HG03520 (cell line): ENCODE measurements around the gene CIT.
"Not testable (repeated sequence)": the region's sequence is repeated elsewhere in the genome, so short reads cannot be mapped to it uniquely, and the experiment has no call there.

Experiments
- ATAC-seq: cut with Tn5 transposase; IDR thresholded peaks from one replicate; pipeline ENCODE4 v1.9.1; 2021; ENCODE audit warnings: mild to moderate bottlenecking, moderate library complexity; ENCODE audit not compliant: unreplicated experiment

Gene CIT

GRCh38 chr12:119746169-119746568 lies 131.0 kb downstream of the CIT start:
- ATAC-seq: no peak

GRCh38 chr12:119744900-119745606 lies 132.1 kb downstream of the CIT start:
- no peak for ATAC-seq

DNA sequence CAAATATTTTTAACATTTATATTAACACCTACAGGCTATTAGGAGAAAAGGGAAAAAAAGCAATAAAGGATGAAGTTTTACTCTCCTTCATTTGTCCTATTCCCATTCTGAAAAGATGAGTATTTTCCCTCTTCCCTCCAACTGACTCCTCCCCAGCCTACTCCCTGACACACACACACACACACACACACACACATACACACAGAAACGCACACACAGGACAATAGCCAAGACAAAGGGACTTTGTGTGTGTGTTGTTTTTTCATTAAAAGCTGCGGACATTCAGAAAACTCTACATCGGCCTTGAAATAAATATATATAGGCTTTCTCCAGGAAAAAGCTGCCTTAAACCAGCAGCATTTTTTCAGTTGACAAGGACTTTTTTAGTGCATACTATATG lies 134.4 kb downstream of the CIT start:
- no peak for ATAC-seq

DNA sequence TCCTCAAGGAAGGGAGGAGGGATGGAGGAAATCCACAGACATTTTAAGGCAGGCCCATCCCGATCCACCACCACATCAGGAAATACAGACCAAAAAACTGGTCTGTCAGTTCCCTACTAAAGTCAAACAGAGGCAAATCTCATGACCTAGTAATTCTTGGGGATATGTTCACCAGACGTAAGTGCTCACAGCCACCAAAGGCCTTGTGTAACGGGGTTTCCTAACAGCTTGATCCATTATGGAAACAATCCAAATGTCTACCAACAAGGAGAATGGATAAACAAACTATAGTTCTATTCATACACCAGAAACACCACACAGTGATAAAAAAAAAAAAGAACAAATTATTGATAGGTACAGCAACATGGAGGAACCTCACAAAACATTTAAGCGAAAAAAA lies 136.3 kb downstream of the CIT start:
- no peak for ATAC-seq

DNA sequence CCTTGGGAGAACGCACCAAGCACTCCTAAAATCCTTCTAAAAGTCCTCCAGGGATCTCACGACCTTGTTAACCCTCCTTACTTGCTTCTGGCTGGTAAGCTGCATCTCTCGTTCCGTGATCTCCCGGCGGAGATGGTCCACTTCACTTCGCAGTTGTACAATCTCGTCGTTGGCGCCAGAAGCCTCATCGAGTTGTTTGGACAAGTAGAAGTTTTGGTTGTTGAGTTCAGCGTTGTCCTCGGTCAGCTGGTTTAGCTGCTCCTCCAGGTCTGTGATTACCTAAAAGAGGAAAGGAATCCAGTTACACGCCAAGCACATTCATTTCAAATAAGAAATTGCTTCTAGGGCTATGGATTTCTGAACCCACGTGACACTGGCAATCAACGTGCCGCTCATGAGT lies 142.0 kb downstream of the CIT start:
- ATAC-seq: no peak

- ATAC-seq: no peak
These were observed 146.7 kb downstream of the CIT start for GRCh38 chr12:119730381-119730780.

DNA sequence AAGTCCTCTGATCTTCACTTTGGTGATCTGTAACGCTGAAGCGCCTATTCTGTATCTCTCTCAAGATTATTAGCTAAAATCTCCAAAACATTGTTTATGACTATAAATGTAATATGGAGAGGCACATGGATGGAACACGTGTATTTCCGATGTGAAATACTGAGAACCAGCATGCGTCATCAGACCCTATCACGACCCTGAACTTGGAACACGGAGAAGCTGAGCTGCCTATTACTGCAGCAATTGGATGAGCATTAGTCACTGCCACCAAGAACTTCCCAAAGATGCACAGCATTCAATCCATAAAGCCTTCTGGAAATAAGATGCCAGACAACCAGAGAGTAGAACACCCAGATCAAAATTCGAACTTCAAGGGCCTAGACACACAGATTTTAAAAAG lies 147.2 kb downstream of the CIT start:
- no peak for ATAC-seq

DNA sequence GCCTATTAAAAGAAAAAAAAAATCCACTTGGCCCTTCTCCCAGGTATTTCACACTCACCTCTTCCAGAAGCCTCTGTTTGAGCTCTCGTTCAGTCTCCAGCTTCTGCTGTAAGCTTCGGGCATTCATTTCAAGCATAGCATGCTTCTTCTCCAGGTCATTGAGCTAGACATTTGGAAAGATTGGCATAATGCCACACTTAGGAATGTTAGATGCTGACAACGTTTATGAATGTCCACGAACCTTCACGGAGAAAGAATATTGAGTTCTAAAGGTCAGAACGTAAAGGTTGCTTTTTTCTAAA lies 148.7 kb downstream of the CIT start:
- ATAC-seq: no peak

- ATAC-seq: no peak
These were observed 149.3 kb downstream of the CIT start for GRCh38 chr12:119727600-119728443.

DNA sequence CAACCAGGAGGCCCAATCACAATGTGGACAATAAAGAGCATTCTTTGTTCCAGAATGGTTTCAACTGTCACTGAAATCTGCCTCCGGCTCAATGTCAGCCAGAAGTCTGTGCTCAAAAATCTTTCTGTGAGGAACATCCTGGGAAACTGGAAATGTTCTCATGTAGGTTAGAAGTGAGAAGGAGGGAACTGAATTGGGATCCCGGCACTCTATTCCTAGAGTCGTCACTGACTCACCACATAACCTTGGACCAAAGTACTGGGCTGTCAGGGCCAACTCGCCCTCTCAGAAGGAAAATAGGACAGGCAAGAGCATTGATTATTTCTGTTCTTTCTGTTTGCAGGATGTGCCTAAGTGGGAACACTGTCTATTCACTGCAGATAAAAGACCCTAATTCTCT lies 151.6 kb downstream of the CIT start:
- no peak for ATAC-seq

DNA sequence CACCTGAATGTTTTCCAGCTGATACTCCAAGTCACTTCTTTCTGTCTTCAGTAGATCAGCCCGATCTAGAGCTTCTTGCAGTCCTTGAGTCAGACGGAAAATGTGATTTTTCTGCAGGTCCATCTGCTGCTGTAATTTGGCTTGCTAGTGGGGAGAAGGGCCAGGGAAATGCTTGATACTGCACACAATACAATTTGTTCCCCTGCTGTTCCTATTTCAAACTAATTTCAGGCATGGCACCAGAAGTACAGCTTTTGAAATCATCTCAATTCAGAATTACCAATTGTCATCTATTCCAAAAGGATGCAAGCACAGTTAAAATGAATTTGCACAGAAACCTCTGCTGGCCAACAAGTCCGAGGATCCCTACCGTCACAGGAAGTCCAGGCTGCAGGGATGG lies 155.8 kb downstream of the CIT start:
- ATAC-seq: no peak

DNA sequence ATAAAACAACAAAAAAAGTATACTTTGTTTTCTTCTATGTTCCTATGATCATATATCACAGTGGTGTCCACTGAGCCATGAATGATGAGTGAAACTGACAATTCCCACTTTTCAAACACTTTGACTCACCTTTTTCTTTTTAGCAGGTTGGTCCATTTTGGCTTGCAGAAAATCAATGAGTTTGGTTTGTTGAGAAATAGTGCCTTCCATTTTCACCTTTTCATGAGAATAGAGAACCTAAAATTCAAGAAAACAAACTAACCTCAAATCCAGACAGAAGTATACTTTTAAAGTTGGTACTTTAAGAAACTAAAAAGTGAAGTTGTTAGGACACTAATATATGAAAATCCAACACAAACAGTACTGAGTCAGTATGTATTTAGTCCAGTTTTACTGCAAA lies 156.8 kb downstream of the CIT start:
- ATAC-seq: no peak

- no peak for ATAC-seq
These were observed 159.0 kb downstream of the CIT start for GRCh38 chr12:119718141-119718540.

DNA sequence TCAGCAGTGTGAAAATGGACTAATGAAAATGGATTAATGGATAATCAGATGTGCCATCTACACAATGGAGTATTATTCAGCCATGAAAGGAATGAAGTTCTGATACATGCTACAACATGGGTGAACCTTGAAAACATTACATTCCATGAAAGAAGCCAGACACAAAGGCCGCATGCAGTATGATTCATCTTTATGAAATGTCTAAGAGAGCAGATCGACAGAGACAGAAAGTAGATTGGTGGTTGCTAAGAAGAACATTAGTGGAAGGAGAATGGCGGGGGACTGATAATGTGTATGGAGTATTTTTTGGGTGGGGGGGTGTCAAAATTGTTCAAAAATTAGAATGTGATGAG lies 161.9 kb downstream of the CIT start:
- no peak for ATAC-seq

GRCh38 chr12:119714614-119715267 lies 162.4 kb downstream of the CIT start:
- ATAC-seq: no peak

DNA sequence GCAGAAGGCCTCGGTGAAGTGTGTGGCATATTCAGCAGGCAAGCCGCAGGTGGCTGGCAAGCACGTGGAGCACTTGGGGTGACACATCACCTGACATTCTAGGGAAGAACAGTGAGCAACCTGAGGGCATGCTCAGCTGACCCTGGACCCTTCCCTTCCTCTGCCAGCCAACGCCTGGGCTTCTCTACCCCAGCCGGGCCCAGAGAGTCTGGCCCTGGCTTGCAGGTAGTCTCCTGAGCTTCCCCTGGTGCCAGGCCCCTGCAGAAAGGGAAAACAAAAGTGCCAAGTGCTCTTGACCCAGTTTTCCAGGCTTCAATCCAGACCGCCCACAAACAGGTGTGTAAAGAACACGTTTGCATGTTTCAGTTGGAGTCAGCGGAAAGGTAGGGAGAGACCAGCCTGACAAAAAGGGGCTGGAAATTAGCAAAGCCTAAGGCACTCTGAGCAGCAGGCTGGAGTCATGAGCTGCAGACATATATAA lies 163.5 kb downstream of the CIT start:
- no peak for ATAC-seq

- ATAC-seq: no peak
These were observed 164.4 kb downstream of the CIT start for GRCh38 chr12:119712721-119713120.

DNA sequence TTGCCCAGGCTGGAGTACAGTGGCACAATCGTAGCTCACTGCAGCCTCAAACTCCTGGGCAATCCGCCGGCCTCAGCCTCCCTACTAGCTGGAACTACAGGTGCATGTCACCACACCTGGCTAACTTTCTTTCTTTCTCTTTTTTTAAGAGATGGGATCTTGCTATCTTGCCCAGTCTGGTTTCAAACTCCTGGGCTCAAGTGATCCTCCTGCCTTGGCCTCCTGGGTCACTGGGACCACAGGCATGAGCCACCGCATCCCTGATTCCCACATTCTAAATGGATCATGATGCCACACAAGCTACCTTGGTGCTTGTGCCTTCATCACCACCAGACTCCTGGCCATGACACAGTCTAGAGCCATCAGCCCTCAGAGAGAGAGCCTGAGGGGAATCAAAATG lies 165.4 kb downstream of the CIT start:
- ATAC-seq: no peak

- no peak for ATAC-seq
These were observed 166.1 kb downstream of the CIT start for GRCh38 chr12:119710965-119711551.

DNA sequence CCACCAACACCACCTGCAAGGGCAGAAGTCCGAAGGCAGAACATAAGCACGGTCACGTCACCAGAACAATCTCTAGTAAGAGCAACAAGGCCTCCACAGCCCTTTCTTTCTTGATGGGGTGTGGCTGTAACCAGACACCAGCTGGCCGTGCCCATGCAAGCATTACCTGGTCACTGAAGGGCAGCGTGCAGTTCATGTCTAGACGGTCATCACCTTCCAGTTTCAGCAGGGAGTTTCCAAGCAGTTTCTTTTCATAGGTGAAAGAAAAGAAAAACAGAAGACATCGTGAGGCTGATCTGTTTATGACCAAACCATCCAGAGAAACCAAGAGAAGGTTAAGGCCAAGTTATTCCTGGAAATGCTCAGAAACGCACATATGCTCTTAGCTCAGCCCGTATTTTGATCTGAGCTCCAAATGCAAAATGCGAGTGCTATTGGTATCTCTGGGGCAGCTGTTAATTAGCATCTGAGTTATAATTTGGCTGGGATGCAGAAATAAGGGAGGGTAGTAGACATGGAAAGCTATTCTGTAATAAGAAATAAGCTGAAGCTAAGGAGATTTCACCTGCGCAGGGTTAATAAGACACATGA lies 166.7 kb downstream of the CIT start:
- ATAC-seq: no peak

DNA sequence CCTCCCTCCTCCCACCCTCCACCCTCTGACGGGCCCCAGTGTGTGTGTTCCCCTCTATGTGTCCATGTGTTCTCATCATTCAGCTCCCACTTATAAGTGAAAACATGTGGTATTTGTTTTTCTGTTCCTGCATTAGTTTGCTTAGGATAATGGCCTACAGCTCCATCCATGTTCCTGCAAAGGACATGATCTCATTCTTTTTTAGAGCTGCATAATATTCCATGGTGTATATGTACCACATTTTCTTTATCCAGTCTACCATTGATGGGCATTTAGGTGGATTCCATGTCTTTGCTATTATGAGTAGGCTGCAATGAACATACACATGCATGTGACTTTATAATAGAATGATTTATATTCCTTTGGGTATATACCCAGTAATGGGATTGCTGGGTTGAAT lies 170.7 kb downstream of the CIT start:
- not testable (repeated sequence) for ATAC-seq
